ENCODE measurements around the gene S1PR2.
"Not testable (repeated sequence)": the region's sequence is repeated elsewhere in the genome, so short reads cannot be mapped to it uniquely, and the experiment has no call there.

S1PR2 gene

GRCh38 chr19:10191347-10191746 is 39.8 kb downstream of the S1PR2 start:
- DNase-seq (ENCODE audit: low read depth in 3 of 3): no peak

GRCh38 chr19:10190026-10190425 is 41.1 kb downstream of the S1PR2 start:
- no peak for DNase-seq (ENCODE audit: low read depth in 3 of 3)

GRCh38 chr19:10189616-10190015 is 41.5 kb downstream of the S1PR2 start:
- DNase-seq (ENCODE audit: low read depth in 3 of 3): no peak

- DNase-seq (ENCODE audit: low read depth in 3 of 3): no peak
These were observed 43.8 kb downstream of the S1PR2 start for GRCh38 chr19:10187315-10187714.

GRCh38 chr19:10184636-10185035 is 46.5 kb downstream of the S1PR2 start:
- no peak for DNase-seq (ENCODE audit: low read depth in 3 of 3)

GRCh38 chr19:10183926-10184325 is 47.2 kb downstream of the S1PR2 start:
- DNase-seq (ENCODE audit: low read depth in 3 of 3): no peak

GRCh38 chr19:10182847-10183246 is 48.3 kb downstream of the S1PR2 start:
- no peak for DNase-seq (ENCODE audit: low read depth in 3 of 3)

GRCh38 chr19:10182076-10182475 is 49.1 kb downstream of the S1PR2 start:
- DNase-seq (ENCODE audit: low read depth in 3 of 3): no peak

GRCh38 chr19:10180459-10180858 is 50.7 kb downstream of the S1PR2 start:
- no peak for DNase-seq (ENCODE audit: low read depth in 3 of 3)

GRCh38 chr19:10180024-10180423 is 51.1 kb downstream of the S1PR2 start:
- not testable (repeated sequence) for DNase-seq (ENCODE audit: low read depth in 3 of 3)

GRCh38 chr19:10173527-10173926 is 57.6 kb downstream of the S1PR2 start:
- no peak for DNase-seq (ENCODE audit: low read depth in 3 of 3)

Data from stimulated activated CD4-positive, alpha-beta T cell treated with anti-CD3 and anti-CD28 coated beads, TNF-alpha, amount 100 ng/mL, for 24 hours (primary cell).